Liver (tissue), 9 donors: ENCODE data around the gene PHKB. TPM values are rescaled to one million over a fixed set of nuclear protein-coding genes. Genes with fewer than 3 reads are reported as not detected.

Source experiments
- DNase-seq: peaks from one replicate; pipeline ENCODE4 v3.0.0-alpha.2; 2017; ENCODE audit warnings: low spot score
- H3K27ac ChIP-seq, 2 donors: one replicate each; pipeline ENCODE4 v1.7.0; 2013; ENCODE audit warnings: inconsistent platforms in 2 of 2, low read length in 2 of 2, control low read depth in 1 of 2, low read depth in 1 of 2, mild to moderate bottlenecking in 1 of 2
- H3K27me3 ChIP-seq, 4 donors: one replicate each; pipeline versions ENCODE4 v1.6.1 to v1.7.0; 2013; ENCODE audit warnings: low read length in 3 of 4, inconsistent platforms in 1 of 4, mild to moderate bottlenecking in 1 of 4, moderate library complexity in 1 of 4; ENCODE audit not compliant: control insufficient read depth in 4 of 4, insufficient read depth in 4 of 4
- H3K36me3 ChIP-seq, 4 donors: one replicate each; pipeline versions ENCODE4 v1.6.1 to v1.7.0; 2013; ENCODE audit warnings: low read length in 3 of 4, mild to moderate bottlenecking in 3 of 4, low read depth in 1 of 4, moderate library complexity in 1 of 4; ENCODE audit not compliant: control insufficient read depth in 4 of 4, insufficient read depth in 3 of 4
- H3K4me1 ChIP-seq, 4 donors: one replicate each; pipeline versions ENCODE4 v1.6.1 to v1.7.0; 2013; ENCODE audit warnings: low read length in 3 of 4, mild to moderate bottlenecking in 3 of 4, moderate library complexity in 1 of 4; ENCODE audit not compliant: control insufficient read depth in 4 of 4, insufficient read depth in 4 of 4
- H3K4me3 ChIP-seq, 3 donors: one replicate each; pipeline versions ENCODE4 v1.6.1 to v1.7.0; 2013; ENCODE audit warnings: low read length in 3 of 3, control low read depth in 1 of 3, low read depth in 1 of 3, mild to moderate bottlenecking in 1 of 3
- H3K9ac ChIP-seq, 2 donors: one replicate each; pipeline ENCODE4 v1.7.0; 2013; ENCODE audit warnings: low read length in 2 of 2, mild to moderate bottlenecking in 2 of 2, moderate library complexity in 2 of 2, control low read depth in 1 of 2, low read depth in 1 of 2
- H3K9me3 ChIP-seq, 4 donors: one replicate each; pipeline versions ENCODE4 v1.6.1 to v1.7.0; 2013; ENCODE audit warnings: low read length in 3 of 4; ENCODE audit not compliant: control insufficient read depth in 4 of 4
- ATF3 ChIP-seq: IDR thresholded peaks from 2 replicates; pipeline ENCODE4 v1.6.1; 2016; ENCODE audit warnings: antibody characterized with exemption
- CTCF ChIP-seq: fragments of 150-350 bp; IDR thresholded peaks from 2 replicates; pipeline ENCODE4 v1.5.1; 2017; ENCODE audit warnings: improper control_type of control experiment, low read depth, low read length; ENCODE audit not compliant: missing input control
- EGR1 ChIP-seq, 2 donors: IDR thresholded peaks; 2 replicates each; pipeline ENCODE4 v1.6.1; 2016 to 2018; ENCODE audit warnings: antibody characterized with exemption in 2 of 2, low read depth in 2 of 2
- FOXA1 ChIP-seq: IDR thresholded peaks from 2 replicates; pipeline ENCODE4 v1.6.1; 2016; ENCODE audit warnings: antibody characterized with exemption
- FOXA2 ChIP-seq: IDR thresholded peaks from 2 replicates; pipeline ENCODE4 v1.6.1; 2016; ENCODE audit warnings: antibody characterized with exemption
- GABPA ChIP-seq, 2 donors: IDR thresholded peaks in 1 of 2; conservative IDR thresholded peaks in 1 of 2; 2 replicates each; pipeline ENCODE4 v1.6.1; 2016; ENCODE audit warnings: antibody characterized with exemption in 2 of 2, mild to moderate bottlenecking in 1 of 2, moderate library complexity in 1 of 2
- HNF4A ChIP-seq, 2 donors: conservative IDR thresholded peaks; 2 replicates each; pipeline ENCODE4 v1.6.1; 2016; ENCODE audit warnings: antibody characterized with exemption in 2 of 2, mild to moderate bottlenecking in 2 of 2
- HNF4G ChIP-seq: IDR thresholded peaks from 2 replicates; pipeline ENCODE4 v1.6.1; 2016; ENCODE audit warnings: antibody characterized with exemption
- JUND ChIP-seq, 2 donors: IDR thresholded peaks; 2 replicates each; pipeline ENCODE4 v1.6.1; 2016; ENCODE audit warnings: antibody characterized with exemption in 2 of 2
- NR2F2 ChIP-seq: IDR thresholded peaks from 2 replicates; pipeline ENCODE4 v1.6.1; 2016; ENCODE audit warnings: antibody characterized with exemption
- RAD21 ChIP-seq, 2 donors: IDR thresholded peaks; 2 replicates each; pipeline ENCODE4 v1.6.1; 2016; ENCODE audit warnings: antibody characterized with exemption in 2 of 2, mild to moderate bottlenecking in 2 of 2
- SP1 ChIP-seq: IDR thresholded peaks from 2 replicates; pipeline ENCODE4 v1.6.1; 2018; ENCODE audit warnings: antibody characterized with exemption, mild to moderate bottlenecking
- TAF1 ChIP-seq: conservative IDR thresholded peaks from 2 replicates; pipeline ENCODE4 v1.6.1; 2016; ENCODE audit warnings: antibody characterized with exemption, mild to moderate bottlenecking
- YY1 ChIP-seq: IDR thresholded peaks from 2 replicates; pipeline ENCODE4 v1.6.1; 2016; ENCODE audit warnings: antibody characterized with exemption, mild to moderate bottlenecking
- ZBTB33 ChIP-seq: IDR thresholded peaks from 2 replicates; pipeline ENCODE4 v1.6.1; 2016; ENCODE audit warnings: antibody characterized with exemption
- WGBS: extraction: QIAGEN DNeasy Blood & Tissue Kit; methylation state at CpG from one replicate; pipeline ENCODE4 v1.1.7; 2013; 5-methylcytosine and 5-hydroxymethylcytosine counted together
- polyA plus RNA-seq, 2 donors: library from polyadenylated mRNA; stranded (reverse) in 1 of 2; unstranded in 1 of 2; fragments of 200-250 nt in 1 of 2; fragments of >200 nt in 1 of 2; fragmentation: Nextera tagmentation in 1 of 2; extraction: Ambion mirVana in 1 of 2; gene quantifications; one replicate each; pipeline versions ENCODE4 v1.2.1 to v1.2.3, GENCODE V29; 2013 to 2015
- total RNA-seq, 2 donors: library from RNA; depleted of rRNA; stranded (reverse); fragments of >200 nt; gene quantifications; one replicate each; pipeline ENCODE4 v1.2.3, GENCODE V29; 2014
- TF ChIP-seq, protein P1 (sequence below): IDR thresholded peaks from 2 replicates; pipeline ENCODE4 v1.6.1; 2016; ENCODE audit warnings: antibody characterized with exemption
- donor health status: healthy.
- donor health status: healthy.
- donor health status: healthy.
- donor health status: healthy.
- donor health status: healthy.

PHKB gene
- total and polyA plus RNA-seq, 4 donors = 13.2 to 49.1 (median 29.0) TPM

GRCh38 chr16:47657977-47658376 lies 196.8 kb downstream of the PHKB start:
- 97% methylated on average over 1 of the region's 1 CpG for WGBS
- no peak for DNase-seq
- Histone ChIP-seq H3K27me3 (no peaks in the 10 kb centered on the region), H3K27ac (no peak overlapping the region), H3K9ac (no peak overlapping the region), H3K4me1 (peaks cover 2 to 8% (median 4%) of the 10 kb centered on the region in 4 donors), H3K36me3 (peaks cover 0 to 21% (median 19%) of the 10 kb centered on the region in 4 donors), H3K4me3 (no peak overlapping the region), H3K9me3 (no peaks in the 10 kb centered on the region)
- no peak for TF ChIP-seq FOXA1
- TF ChIP-seq SP1 = no peak
- no peak for TF ChIP-seq NR2F2
- TF ChIP-seq RAD21 (IDR thresholded peaks at IDR 0.05) = no peak
- TF ChIP-seq TAF1 = no peak
- no peak for TF ChIP-seq FOXA2
- no peak for TF ChIP-seq HNF4G
- no peak for TF ChIP-seq ZBTB33
- no peak for TF ChIP-seq ATF3
- no peak for TF ChIP-seq YY1
- no peak for TF ChIP-seq EGR1 (IDR thresholded peaks at IDR 0.05; ENCODE audit: low read depth in 2 of 2)
- no peak for TF ChIP-seq JUND (IDR thresholded peaks at IDR 0.05)
- TF ChIP-seq CTCF = no peak
- no peak for TF ChIP-seq HNF4A (conservative IDR thresholded peaks at IDR 0.05)

DNA sequence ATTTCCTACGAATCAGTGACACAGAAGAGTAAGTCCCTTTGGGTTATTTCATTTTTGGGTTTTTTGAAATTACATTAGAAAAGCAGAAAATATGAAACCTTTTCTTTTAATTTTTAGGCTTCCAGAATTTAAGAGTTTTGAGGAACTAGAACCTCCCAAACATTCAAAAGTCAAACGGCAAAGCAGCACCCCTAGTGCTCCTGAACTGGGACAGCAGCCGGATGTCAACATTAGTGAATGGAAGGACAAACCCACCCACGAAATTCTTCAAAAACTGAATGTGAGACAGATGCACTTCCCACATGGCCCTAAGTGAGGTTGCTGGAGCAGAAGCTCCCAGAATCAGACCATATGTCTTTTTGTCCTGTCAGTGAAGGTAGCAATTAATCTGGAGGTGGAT lies 199.4 kb downstream of the PHKB start:
- H3K4me3 ChIP-seq = no peak overlapping the region
- peaks cover 0 to 17% (median 13%) of the 10 kb centered on the region in 4 donors for H3K36me3 ChIP-seq
- H3K27ac ChIP-seq = no peak overlapping the region
- DNase-seq = no peak
- no peak overlapping the region for H3K9ac ChIP-seq
- no peak for TF ChIP-seq FOXA1
- no peak for TF ChIP-seq GABPA (IDR thresholded peaks at IDR 0.05 in 1 of 2, conservative IDR thresholded peaks at IDR 0.05 in 1 of 2)
- TF ChIP-seq, protein P1, sequence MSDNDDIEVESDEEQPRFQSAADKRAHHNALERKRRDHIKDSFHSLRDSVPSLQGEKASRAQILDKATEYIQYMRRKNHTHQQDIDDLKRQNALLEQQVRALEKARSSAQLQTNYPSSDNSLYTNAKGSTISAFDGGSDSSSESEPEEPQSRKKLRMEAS = no peak
- H3K4me1 ChIP-seq = peaks cover 2 to 15% (median 11%) of the 10 kb centered on the region in 4 donors
- WGBS = 96% methylated on average over 4 of the region's 4 CpGs
- no peaks in the 10 kb centered on the region for H3K9me3 ChIP-seq
- no peaks in the 10 kb centered on the region for H3K27me3 ChIP-seq
